SK-N-SH (cell line): ENCODE results near the gene STX3. TPM values are rescaled to one million over a fixed set of nuclear protein-coding genes. Genes with fewer than 3 reads are reported as not detected.
A peak's percentile ranks its signal among the peaks of the same experiment; 100 is the strongest.

Source experiments
- CTCF ChIA-PET: fragments of 300-600, 350-600 bp; formaldehyde crosslinking; extraction: SDS; loops from one replicate; lab custom pipeline; 2021; lab: Yijun Ruan, JAX
- POLR2A ChIA-PET: fragments of 350-600 bp; sonication (Branson Sonifier 250); formaldehyde crosslinking; extraction: SDS; loops from one replicate; lab custom pipeline; 2020; ENCODE audit warnings: antibody characterized with exemption, inconsistent platforms; lab: Yijun Ruan, JAX
- DNase-seq: peaks from one replicate; pipeline ENCODE4 v3.0.0; 2012
- H2AFZ ChIP-seq: fragments of 200-600 bp; sonication (generic); 2 replicates; pipeline ENCODE4 v1.8.1; 2016; ENCODE audit warnings: antibody characterized with exemption, mild to moderate bottlenecking, low read depth
- H3F3A ChIP-seq: fragments of 200-600 bp; sonication (generic); replicated peaks from 2 replicates; pipeline ENCODE3; 2016; ENCODE audit warnings: antibody characterized with exemption, mild to moderate bottlenecking; ENCODE audit not compliant: insufficient read depth
- H3K27ac ChIP-seq, 2 experiments: fragments of 200-500 bp in 1 of 2; fragments of 200-600 bp in 1 of 2; sonication (Bioruptor generic) in 1 of 2; sonication (generic), shearing (Covaris generic) in 1 of 2; 2 replicates each; pipeline versions ENCODE4 v1.5.1 to v1.6.1; 2014 to 2016; ENCODE audit warnings: low read depth in 2 of 2, inconsistent platforms in 1 of 2, low read length in 1 of 2, mild to moderate bottlenecking in 1 of 2, mixed read lengths in 1 of 2
- H3K27me3 ChIP-seq: fragments of 200-600 bp; sonication (generic), shearing (Covaris generic); 2 replicates; pipeline ENCODE4 v1.6.1; 2016; ENCODE audit warnings: mixed run types; ENCODE audit not compliant: insufficient read depth
- H3K36me3 ChIP-seq, 2 experiments: fragments of 200-500 bp in 1 of 2; fragments of 200-600 bp in 1 of 2; sonication (Bioruptor generic) in 1 of 2; sonication (generic) in 1 of 2; replicated peaks in 1 of 2; 2 replicates each; pipeline versions ENCODE3 to v1.5.1; 2014 to 2016; ENCODE audit warnings: low read length in 1 of 2, mild to moderate bottlenecking in 1 of 2; ENCODE audit not compliant: insufficient read depth in 2 of 2, control insufficient read depth in 1 of 2
- H3K4me1 ChIP-seq, 2 experiments: fragments of 200-500 bp in 1 of 2; fragments of 200-600 bp in 1 of 2; sonication (Bioruptor generic) in 1 of 2; sonication (generic), shearing (Covaris generic) in 1 of 2; 2 replicates each; pipeline versions ENCODE4 v1.5.1 to v1.6.1; 2014 to 2016; ENCODE audit warnings: low read depth in 1 of 2, low read length in 1 of 2, mixed run types in 1 of 2; ENCODE audit not compliant: insufficient read depth in 2 of 2, control insufficient read depth in 1 of 2
- H3K4me2 ChIP-seq: fragments of 200-600 bp; sonication (generic), shearing (Covaris generic); 2 replicates; pipeline ENCODE4 v1.6.1; 2017; ENCODE audit warnings: mixed run types
- H3K4me3 ChIP-seq, 2 experiments: fragments of 200-500 bp in 1 of 2; fragments of 200-600 bp in 1 of 2; sonication (Bioruptor generic) in 1 of 2; sonication (generic), shearing (Covaris generic) in 1 of 2; 2 replicates each; pipeline versions ENCODE4 v1.5.1 to v1.8.1; 2014 to 2016; ENCODE audit warnings: low read depth in 2 of 2, inconsistent platforms in 1 of 2, low read length in 1 of 2, mild to moderate bottlenecking in 1 of 2, mixed read lengths in 1 of 2, moderate library complexity in 1 of 2
- H3K79me2 ChIP-seq: fragments of 200-600 bp; sonication (generic); 2 replicates; pipeline ENCODE4 v1.8.1; 2017; ENCODE audit warnings: mild to moderate bottlenecking; ENCODE audit not compliant: insufficient read depth
- H3K9ac ChIP-seq: fragments of 200-600 bp; sonication (generic); 2 replicates; pipeline ENCODE4 v1.6.1; 2017; ENCODE audit warnings: mixed run types
- H3K9me2 ChIP-seq: fragments of 200-600 bp; sonication (generic); 2 replicates; pipeline ENCODE4 v1.6.1; 2017; ENCODE audit warnings: mixed run types
- H3K9me3 ChIP-seq: fragments of 200-600 bp; sonication (generic); 2 replicates; pipeline ENCODE4 v1.6.1; 2017; ENCODE audit warnings: mixed run types, mild to moderate bottlenecking, moderate library complexity
- H4K20me1 ChIP-seq: fragments of 200-600 bp; sonication (generic); 2 replicates; pipeline ENCODE4 v1.6.1; 2017; ENCODE audit warnings: mild to moderate bottlenecking, mixed run types; ENCODE audit not compliant: insufficient read depth
- CHD2 ChIP-seq: fragments of 150-350 bp; IDR thresholded peaks from 2 replicates; pipeline ENCODE4 v1.6.1; 2018; ENCODE audit warnings: low read length; ENCODE audit not compliant: partially characterized antibody
- CTCF ChIP-seq: fragments of 200-600 bp; sonication (generic); IDR thresholded peaks from 2 replicates; pipeline ENCODE4 v1.6.1; 2017; ENCODE audit warnings: antibody characterized with exemption, mild to moderate bottlenecking, moderate library complexity
- FOXJ3 ChIP-seq: sonication (generic); formaldehyde crosslinking; IDR thresholded peaks from 2 replicates; pipeline ENCODE4 v1.5.1; 2020; ENCODE audit warnings: mild to moderate bottlenecking, missing genetic modification reagents
- FOXM1 ChIP-seq: IDR thresholded peaks from 2 replicates; pipeline ENCODE4 v1.4.0; 2012; ENCODE audit warnings: low read depth, mild to moderate bottlenecking
- GABPA ChIP-seq: IDR thresholded peaks from 2 replicates; pipeline ENCODE4 v1.4.0; 2012; ENCODE audit warnings: low read depth, mild to moderate bottlenecking
- GATA2 ChIP-seq: sonication (generic); formaldehyde crosslinking; IDR thresholded peaks from 2 replicates; pipeline ENCODE4 v1.5.0; 2020; ENCODE audit warnings: mild to moderate bottlenecking, missing genetic modification reagents
- IRF3 ChIP-seq: fragments of 150-350 bp; IDR thresholded peaks from 2 replicates; pipeline ENCODE4 v1.6.1; 2016; ENCODE audit warnings: mild to moderate bottlenecking, low read depth, low read length
- JUND ChIP-seq: IDR thresholded peaks from 2 replicates; pipeline ENCODE4 v1.4.0; 2012
- MAX ChIP-seq: IDR thresholded peaks from 2 replicates; pipeline ENCODE4 v1.4.0; 2012; ENCODE audit warnings: low read depth
- MXI1 ChIP-seq: IDR thresholded peaks from 2 replicates; pipeline ENCODE4 v1.6.1; 2012; ENCODE audit warnings: mild to moderate bottlenecking, low read depth, low read length, improper control_type of control experiment
- NRF1 ChIP-seq: IDR thresholded peaks from 2 replicates; pipeline ENCODE4 v1.6.1; 2012; ENCODE audit warnings: low read depth, mild to moderate bottlenecking, low read length
- RAD21 ChIP-seq: IDR thresholded peaks from 2 replicates; pipeline ENCODE4 v1.6.1; 2012; ENCODE audit warnings: mild to moderate bottlenecking, low read length
- RCOR1 ChIP-seq: fragments of 150-350 bp; IDR thresholded peaks from 2 replicates; pipeline ENCODE4 v1.6.1; 2017; ENCODE audit warnings: antibody characterized with exemption, low read length
- SIN3A ChIP-seq: IDR thresholded peaks from 2 replicates; pipeline ENCODE4 v1.6.1; 2012; ENCODE audit warnings: low read depth, mild to moderate bottlenecking, low read length, moderate library complexity, borderline replicate concordance
- SMC3 ChIP-seq: IDR thresholded peaks from 2 replicates; pipeline ENCODE4 v1.6.1; 2012; ENCODE audit warnings: low read depth, low read length, improper control_type of control experiment
- TAF1 ChIP-seq: IDR thresholded peaks from 2 replicates; pipeline ENCODE4 v1.6.1; 2012; ENCODE audit warnings: low read depth, mild to moderate bottlenecking, low read length, moderate library complexity, borderline replicate concordance
- YY1 ChIP-seq: IDR thresholded peaks from 2 replicates; pipeline ENCODE4 v1.4.0; 2012; ENCODE audit warnings: low read depth, mild to moderate bottlenecking
- ZBTB33 ChIP-seq: IDR thresholded peaks from 2 replicates; pipeline ENCODE4 v1.4.0; 2012; ENCODE audit warnings: low read depth, borderline replicate concordance
- WGBS: methylation state at CpG from one replicate; pipeline ENCODE4 v1.1.6; 2017; ENCODE audit warnings: low lambda C conversion rate; 5-methylcytosine and 5-hydroxymethylcytosine counted together
- polyA plus RNA-seq, 3 experiments: library from polyadenylated mRNA; depleted of rRNA; stranded (reverse); fragments of >200 nt; gene quantifications; 2 replicates each; pipeline ENCODE4 v1.2.3, GENCODE V29; 2012

The STX3 gene
- polyA plus RNA-seq, 1 of the 3 experiments (the other 2 are of a cell fraction), result 21.4 TPM

- Histone ChIP-seq H3K27me3 (no peaks in the 10 kb centered on the region), H2AFZ (peak overlapping the region; percentile 92), H3K27ac (peak overlapping the region; percentile 68 to 86; a peak in 3 of 4 replicates), H3K79me2 (peaks cover 33% of the 10 kb centered on the region), H3K36me3 (peaks cover 0 to 4% of the 10 kb centered on the region in 2 experiments), H4K20me1 (peaks cover 21% of the 10 kb centered on the region), H3K9ac (peak overlapping the region; percentile 92; the same call in 1 of the 2 replicates), H3F3A (peaks cover 13% of the 10 kb centered on the region), H3K4me2 (peak overlapping the region; percentile 91), H3K4me1 (peaks cover 0 to 16% of the 10 kb centered on the region in 2 experiments; a peak in 2 of 4 replicates), H3K9me3 (no peaks in the 10 kb centered on the region), H3K9me2 (no peaks in the 10 kb centered on the region), H3K4me3 (peak overlapping the region; percentile 90 to 91)
- CTCF ChIA-PET, result interaction anchor here (0.6 to 5.2 kb wide), 23 partner anchors 9 to 358 kb away, joined by 3 to 88 read pairs (median 3); partner anchors contain the start of gene MRPL16
- TF ChIP-seq RAD21 (peak; percentile 79), CTCF (peak; percentile 87), MXI1 (0 out of 2 replicates have a peak, but pooled peaks have one; percentile 34), SIN3A (0 out of 2 replicates have a peak, but pooled peaks have one; percentile 56), SMC3 (peak; percentile 95), MAX (0 out of 2 replicates have a peak, but pooled peaks have one; percentile 66), RCOR1 (no peak), JUND (no peak)
- DNase-seq, result peak; percentile 89
- POLR2A ChIA-PET, result no interaction called here
- WGBS, result 23% methylated on average over 44 of the region's 47 CpGs
These were observed 1.3 kb upstream of the STX3 start for GRCh38 chr11:59753650-59754493.

- 6% methylated on average over 15 of the region's 20 CpGs for WGBS
- peaks cover 0 to 4% of the 10 kb centered on the region in 2 experiments for H3K36me3 ChIP-seq
- H3F3A ChIP-seq, result peaks cover 13% of the 10 kb centered on the region
- peaks cover 0 to 16% of the 10 kb centered on the region in 2 experiments; a peak in 2 of 4 replicates for H3K4me1 ChIP-seq
- H3K9ac ChIP-seq, result peak overlapping the region; percentile 92
- H2AFZ ChIP-seq, result peak overlapping the region; percentile 92
- H3K9me2 ChIP-seq, result no peaks in the 10 kb centered on the region
- no peaks in the 10 kb centered on the region for H3K27me3 ChIP-seq
- peaks cover 27% of the 10 kb centered on the region for H4K20me1 ChIP-seq
- DNase-seq, result peak; percentile 39
- POLR2A ChIA-PET, result no interaction called here
- peak overlapping the region; percentile 91 for H3K4me2 ChIP-seq
- peak overlapping the region; percentile 90 to 91 for H3K4me3 ChIP-seq
- H3K9me3 ChIP-seq, result no peaks in the 10 kb centered on the region
- CTCF ChIA-PET, result interaction anchor here (0.6 to 5.2 kb wide), 18 partner anchors 10 to 490 kb away, joined by 3 to 88 read pairs (median 5); partner anchors contain the start of gene MRPL16
- H3K79me2 ChIP-seq, result peaks cover 39% of the 10 kb centered on the region
- peak overlapping the region; percentile 68 to 86; a peak in 3 of 4 replicates for H3K27ac ChIP-seq
- no peak for TF ChIP-seq CHD2
- no peak for TF ChIP-seq TAF1
- TF ChIP-seq GABPA, result no peak
- TF ChIP-seq YY1, result no peak
- no peak for TF ChIP-seq IRF3
- TF ChIP-seq CTCF, result no peak
- no peak for TF ChIP-seq FOXJ3 (CRISPR knock-in tag)
- TF ChIP-seq ZBTB33, result no peak
- no peak for TF ChIP-seq NRF1
- no peak for TF ChIP-seq FOXM1
- no peak for TF ChIP-seq MAX
- TF ChIP-seq GATA2 (CRISPR knock-in tag), result no peak
These were observed 700 bp upstream of the STX3 start for GRCh38 chr11:59754494-59754858.
